Naive thymus-derived CD8-positive, alpha-beta T cell (primary cell): Measurements from ENCODE around the gene NOXA1. TPM values are rescaled to one million over a fixed set of nuclear protein-coding genes. Genes with fewer than 3 reads are reported as not detected.
A peak's percentile ranks its signal among the peaks of the same experiment; 100 is the strongest.
"Not testable (repeated sequence)": the region's sequence is repeated elsewhere in the genome, so short reads cannot be mapped to it uniquely, and the experiment has no call there.

Source experiments
- ATAC-seq, 2 donors: fragments of 150-1000 bp; cut with Tn5 transposase in 1 of 2; sonication (Bioruptor Pico), chemical (Tn5 transposase) in 1 of 2; 1 replicate in 1 of 2; 2 replicates in 1 of 2; pipeline ENCODE4 v1.10.0; 2021; ENCODE audit warnings: mild to moderate bottlenecking in 2 of 2, moderate library complexity in 2 of 2
- POLR2A ChIA-PET: fragments of 350-600 bp; sonication (Branson Sonifier 250); formaldehyde crosslinking; loops from one replicate; lab custom pipeline; 2021; ENCODE audit warnings: antibody characterized with exemption; lab: Charles Lee
- DNase-seq, 10 donors: peaks; one replicate each; pipeline versions ENCODE4 v3.0.0 to v3.0.0-alpha.2; 2020 to 2022
- H3K27ac Mint-ChIP-seq, 10 donors: one replicate each; pipeline ENCODE4 v1.8.0; 2020 to 2022; ENCODE audit warnings: mild to moderate bottlenecking in 10 of 10, mixed read lengths in 10 of 10, moderate library complexity in 4 of 10, inconsistent platforms in 1 of 10
- H3K27me3 Mint-ChIP-seq, 5 donors: one replicate each; pipeline ENCODE4 v1.8.0; 2021 to 2022; ENCODE audit warnings: mixed read lengths in 5 of 5
- H3K36me3 Mint-ChIP-seq, 3 donors: one replicate each; pipeline ENCODE4 v1.8.0; 2020 to 2022; ENCODE audit warnings: mixed read lengths in 3 of 3, mild to moderate bottlenecking in 2 of 3, inconsistent platforms in 1 of 3
- H3K4me1 Mint-ChIP-seq, 4 donors: one replicate each; pipeline ENCODE4 v1.8.0; 2021 to 2022; ENCODE audit warnings: mixed read lengths in 4 of 4
- H3K4me3 Mint-ChIP-seq, 10 donors: one replicate each; pipeline ENCODE4 v1.8.0; 2020 to 2022; ENCODE audit warnings: mild to moderate bottlenecking in 10 of 10, mixed read lengths in 10 of 10, moderate library complexity in 6 of 10, inconsistent platforms in 1 of 10
- H3K9me3 Mint-ChIP-seq, 9 donors: one replicate each; pipeline ENCODE4 v1.8.0; 2020 to 2022; ENCODE audit warnings: mixed read lengths in 9 of 9, mild to moderate bottlenecking in 3 of 9, inconsistent platforms in 1 of 9, moderate library complexity in 1 of 9
- polyA plus RNA-seq, 3 donors: library from polyadenylated mRNA; unstranded; fragments of 300-500 nt; fragmentation: Illumina TruSeq; gene quantifications; one replicate each; pipeline ENCODE4 v1.2.3, GENCODE V29; 2021
- total RNA-seq, 8 experiments: library from RNA in 2 of 8; stranded (reverse) in 2 of 8; gene quantifications; one replicate each; pipeline ENCODE4 v1.2.3 and lab custom pipeline; 2021 to 2026

The NOXA1 gene
- total and polyA plus RNA-seq, 5 experiments from 2014 or later, result 0.75 to 4.5 (median 1.1) TPM

GRCh38 chr9:137444106-137444790, 21.1 kb downstream of the NOXA1 start:
- Mint-ChIP-seq H3K9me3 (no peaks in the 10 kb centered on the region), H3K36me3 (peaks cover 0 to 8% (median 0%) of the 10 kb centered on the region in 3 donors), H3K27ac (no peak overlapping the region), H3K4me1 (peaks cover 8 to 25% (median 22%) of the 10 kb centered on the region in 4 donors), H3K27me3 (peaks cover 7 to 30% (median 10%) of the 10 kb centered on the region in 5 donors), H3K4me3 (no peak overlapping the region)
- no peak for ATAC-seq
- DNase-seq, result peak in 1 of 10 donors; percentile 56
- POLR2A ChIA-PET, result interaction anchor here (0.7 to 0.8 kb wide), 3 partner anchors 9 to 192 kb away, joined by 3 read pairs; no protein-coding TSS in a partner anchor

- ATAC-seq, result peak; percentile 64 to 69
- Mint-ChIP-seq H3K4me3 (peak overlapping the region in 3 of 10 donors; percentile 0 to 48 (median 9)), H3K27me3 (peaks cover 4 to 26% (median 10%) of the 10 kb centered on the region in 5 donors), H3K36me3 (peaks cover 0 to 18% (median 5%) of the 10 kb centered on the region in 3 donors), H3K9me3 (peaks cover 0 to 3% (median 0%) of the 10 kb centered on the region in 9 donors), H3K27ac (peak overlapping the region in 3 of 10 donors; percentile 54 to 82 (median 69)), H3K4me1 (peaks cover 10 to 36% (median 26%) of the 10 kb centered on the region in 4 donors)
- POLR2A ChIA-PET, result interaction anchor here (1.0 to 1.4 kb wide), 4 partner anchors 8 to 105 kb away, joined by 3 to 4 read pairs (median 4); partner anchors contain the start of gene PNPLA7
- DNase-seq, result peak; percentile 65 to 88 (median 77)
Measured at GRCh38 chr9:137445275-137445807, 22.1 kb downstream of the NOXA1 start.

DNA sequence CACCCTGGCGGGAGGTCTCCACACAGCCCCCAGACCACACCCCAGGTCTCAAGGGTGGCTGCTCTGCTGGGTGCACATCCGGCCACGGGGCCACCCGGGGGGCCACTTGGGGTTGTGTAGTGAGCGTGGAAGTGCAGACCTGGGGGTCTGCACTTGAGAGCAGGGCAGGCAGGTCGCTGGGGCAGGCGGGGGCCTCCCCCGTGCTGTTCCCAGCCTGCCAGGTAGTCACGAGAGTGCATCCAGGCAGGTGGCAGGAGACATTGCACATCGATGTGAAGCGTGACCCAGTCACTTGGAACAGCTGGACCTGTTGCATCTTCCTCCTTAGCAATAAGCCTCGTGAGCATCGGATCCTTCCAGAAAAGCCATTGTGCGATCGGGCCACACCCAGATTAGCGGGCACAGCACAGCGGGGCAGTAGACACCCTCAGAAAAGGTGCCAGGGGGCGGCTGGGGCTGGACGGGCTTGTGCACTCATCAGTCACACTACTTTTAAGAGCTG, 22.8 kb downstream of the NOXA1 start:
- POLR2A ChIA-PET, result interaction anchor here (1.0 to 1.4 kb wide), 4 partner anchors 8 to 104 kb away, joined by 3 to 4 read pairs (median 4); partner anchors contain the start of gene PNPLA7
- H3K9me3 Mint-ChIP-seq, result peaks cover 0 to 9% (median 0%) of the 10 kb centered on the region in 9 donors
- no peak overlapping the region for H3K27ac Mint-ChIP-seq
- H3K36me3 Mint-ChIP-seq, result peaks cover 0 to 18% (median 5%) of the 10 kb centered on the region in 3 donors
- DNase-seq (peak in 1 of 10 donors; percentile 58), ATAC-seq (no peak)
- H3K4me3 Mint-ChIP-seq, result no peak overlapping the region
- peaks cover 10 to 42% (median 28%) of the 10 kb centered on the region in 4 donors for H3K4me1 Mint-ChIP-seq
- H3K27me3 Mint-ChIP-seq, result peaks cover 4 to 26% (median 10%) of the 10 kb centered on the region in 5 donors

- Mint-ChIP-seq H3K4me1 (peaks cover 8 to 45% (median 27%) of the 10 kb centered on the region in 4 donors), H3K9me3 (peaks cover 0 to 9% (median 0%) of the 10 kb centered on the region in 9 donors), H3K36me3 (peaks cover 0 to 18% (median 5%) of the 10 kb centered on the region in 3 donors), H3K27ac (peak overlapping the region in 2 of 10 donors; percentile 44 to 55), H3K4me3 (peak overlapping the region in 1 of 10 donors; percentile 8), H3K27me3 (peaks cover 1 to 24% (median 8%) of the 10 kb centered on the region in 5 donors)
- DNase-seq, result peak in 2 of 10 donors; percentile 1 to 52
- POLR2A ChIA-PET, result interaction anchor here (0.7 to 1.2 kb wide), 2 partner anchors 10 to 24 kb away, joined by 3 read pairs; partner anchors contain the start of gene EXD3
- no peak for ATAC-seq
Measured at GRCh38 chr9:137446851-137447471, 23.8 kb downstream of the NOXA1 start.

DNA sequence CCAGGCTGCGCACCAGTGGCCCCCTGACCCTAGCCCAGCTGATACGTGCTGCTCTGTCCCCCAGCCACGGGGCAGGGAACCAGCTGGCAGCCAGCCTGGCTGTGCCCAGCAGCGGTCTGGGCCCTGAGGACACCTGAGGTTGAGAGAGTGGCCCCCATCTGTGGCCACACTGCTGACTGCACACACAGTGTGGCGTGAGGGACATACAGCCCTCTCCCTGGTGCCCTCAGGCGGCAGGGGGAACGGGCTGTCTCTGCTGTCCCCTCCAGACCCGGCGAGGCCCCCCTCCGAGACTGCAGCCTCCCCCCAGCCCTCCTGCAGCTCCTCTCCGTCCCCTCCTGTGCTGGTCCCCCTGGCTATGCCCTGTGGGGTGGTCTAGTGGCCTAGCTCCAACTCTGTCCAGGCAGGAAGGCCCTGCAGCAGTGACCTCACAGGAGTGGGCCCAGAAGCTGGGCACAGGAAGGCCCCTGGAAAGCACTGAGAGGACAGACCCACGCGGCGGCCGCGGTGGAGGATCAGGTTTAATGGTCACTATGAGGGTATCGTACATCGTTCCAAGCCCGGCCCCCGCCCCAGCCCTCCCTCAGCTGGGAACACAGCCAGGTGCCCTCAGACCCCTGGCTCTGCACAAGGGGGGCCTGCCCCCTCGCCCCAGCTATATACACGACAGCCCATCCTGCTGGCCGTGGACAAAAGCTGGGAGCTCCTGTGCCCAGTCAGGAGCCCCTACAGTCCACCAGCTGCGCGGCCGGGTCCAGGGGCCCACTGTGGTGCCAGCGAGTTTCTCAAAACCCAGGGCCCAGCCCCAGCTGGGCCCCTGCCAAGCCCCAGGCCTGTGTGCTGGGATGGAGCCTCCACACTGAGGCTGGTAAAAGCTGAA, 24.8 kb downstream of the NOXA1 start:
- Mint-ChIP-seq H3K4me1 (peaks cover 8 to 49% (median 32%) of the 10 kb centered on the region in 4 donors), H3K27me3 (peaks cover 0 to 16% (median 3%) of the 10 kb centered on the region in 5 donors), H3K4me3 (no peak overlapping the region), H3K36me3 (peaks cover 0 to 18% (median 5%) of the 10 kb centered on the region in 3 donors), H3K27ac (no peak overlapping the region), H3K9me3 (peaks cover 0 to 9% (median 0%) of the 10 kb centered on the region in 9 donors)
- POLR2A ChIA-PET, result interaction anchor here (0.7 to 1.2 kb wide), 3 partner anchors 9 to 25 kb away, joined by 3 read pairs; partner anchors contain the start of gene EXD3
- DNase-seq (peak in 1 of 10 donors; percentile 61), ATAC-seq (no peak)

DNA sequence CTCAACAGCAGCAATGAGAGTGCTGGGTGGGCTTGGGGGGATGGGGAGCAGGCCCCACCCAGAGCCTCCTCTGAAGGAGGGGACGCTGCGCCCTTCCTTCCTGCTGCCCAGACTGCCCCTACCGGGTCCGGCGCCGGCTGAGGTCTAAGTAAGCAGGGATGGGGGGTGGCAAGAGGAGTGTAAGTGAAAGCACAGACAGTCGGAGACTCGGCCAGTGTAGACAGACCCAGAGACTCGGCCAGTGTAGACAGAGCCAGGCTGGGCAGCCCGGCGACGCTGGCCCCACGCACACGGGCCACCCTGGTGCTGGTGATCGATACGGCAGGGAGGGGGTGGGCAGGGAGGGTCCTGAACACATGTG, 25.4 kb downstream of the NOXA1 start:
- Mint-ChIP-seq H3K4me3 (no peak overlapping the region), H3K27ac (peak overlapping the region in 3 of 10 donors; percentile 29 to 62 (median 36)), H3K36me3 (peaks cover 0 to 18% (median 5%) of the 10 kb centered on the region in 3 donors), H3K4me1 (peaks cover 8 to 49% (median 32%) of the 10 kb centered on the region in 4 donors), H3K9me3 (peaks cover 0 to 9% (median 0%) of the 10 kb centered on the region in 9 donors), H3K27me3 (peaks cover 0 to 10% (median under 1%) of the 10 kb centered on the region in 5 donors)
- POLR2A ChIA-PET, result interaction anchor here (0.8 to 1.5 kb wide), 3 partner anchors 12 to 25 kb away, joined by 3 read pairs; partner anchors contain the start of genes EXD3 and NOXA1
- peak in 1 of 10 donors; percentile 22 for DNase-seq
- ATAC-seq, result no peak

GRCh38 chr9:137449081-137449844, 26.1 kb downstream of the NOXA1 start:
- Mint-ChIP-seq H3K36me3 (peaks cover 0 to 20% (median 8%) of the 10 kb centered on the region in 3 donors), H3K4me3 (peak overlapping the region in 3 of 10 donors; percentile 6 to 22 (median 14)), H3K27ac (peak overlapping the region in 6 of 10 donors; percentile 27 to 99 (median 68)), H3K27me3 (peaks cover 0 to 6% (median 0%) of the 10 kb centered on the region in 5 donors), H3K9me3 (peaks cover 0 to 9% (median 0%) of the 10 kb centered on the region in 9 donors), H3K4me1 (peaks cover 8 to 49% (median 34%) of the 10 kb centered on the region in 4 donors)
- ATAC-seq, result no peak
- POLR2A ChIA-PET, result interaction anchor here (1.2 to 1.6 kb wide), 3 partner anchors 10 to 26 kb away, joined by 3 to 4 read pairs (median 3); partner anchors contain the start of genes EXD3, NOXA1 and NSMF
- DNase-seq, result peak in 1 of 10 donors; percentile 61

- DNase-seq (peak in 9 of 10 donors; percentile 35 to 85 (median 72)), ATAC-seq (peak; percentile 35 to 43)
- Mint-ChIP-seq H3K27ac (peak overlapping the region in 9 of 10 donors; percentile 76 to 99 (median 91)), H3K27me3 (no peaks in the 10 kb centered on the region), H3K4me1 (peaks cover 8 to 52% (median 32%) of the 10 kb centered on the region in 4 donors), H3K4me3 (peak overlapping the region in 6 of 10 donors; percentile 13 to 78 (median 47)), H3K9me3 (peaks cover 0 to 11% (median 0%) of the 10 kb centered on the region in 9 donors), H3K36me3 (peaks cover 0 to 20% (median 8%) of the 10 kb centered on the region in 3 donors)
- POLR2A ChIA-PET, result interaction anchor here (1.2 to 1.6 kb wide), 3 partner anchors 9 to 27 kb away, joined by 3 to 4 read pairs (median 3); partner anchors contain the start of genes EXD3, NOXA1 and NSMF
Measured at GRCh38 chr9:137449931-137450538, 26.8 kb downstream of the NOXA1 start.

DNA sequence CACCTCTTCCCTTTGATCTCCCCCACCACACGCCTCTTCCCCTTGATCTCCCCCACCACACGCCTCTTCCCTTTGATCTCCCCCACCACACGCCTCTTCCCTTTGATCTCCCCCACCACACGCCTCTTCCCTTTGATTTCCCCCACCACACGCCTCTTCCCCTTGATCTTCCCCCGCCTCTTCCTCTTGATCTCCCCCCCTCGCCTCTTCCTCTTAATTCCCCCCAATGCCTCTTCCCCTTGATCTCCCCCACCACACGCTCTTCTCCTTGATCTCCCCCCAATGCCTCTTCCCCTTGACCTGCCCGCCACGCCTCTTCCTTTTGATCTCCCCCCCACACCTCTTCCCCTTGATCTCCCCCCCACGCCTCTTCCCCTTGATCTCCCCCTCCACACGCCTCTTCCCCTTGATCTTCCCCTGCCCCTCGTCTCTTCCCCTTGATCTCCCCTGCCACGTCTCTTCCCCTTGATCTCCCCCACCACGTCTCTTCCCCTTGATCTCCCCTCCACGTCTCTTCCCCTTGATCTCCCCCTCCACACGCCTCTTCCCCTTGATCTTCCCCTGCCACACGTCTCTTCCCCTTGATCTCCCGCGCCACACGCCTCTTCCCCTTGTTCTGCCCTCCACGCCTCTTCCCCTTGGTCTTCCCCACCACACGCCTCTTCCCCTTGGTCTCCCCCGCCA, 27.5 kb downstream of the NOXA1 start:
- POLR2A ChIA-PET, result interaction anchor here (1.6 kb wide), 1 partner anchor 9 kb away, joined by 4 read pairs; the partner anchor contains the start of gene NSMF
- not testable (repeated sequence) for H3K27me3 Mint-ChIP-seq
- Mint-ChIP-seq H3K9me3 (peaks cover 0 to 11% (median 0%) of the 10 kb centered on the region in 9 donors), H3K4me1 (peaks cover 5 to 48% (median 27%) of the 10 kb centered on the region in 4 donors), H3K27ac (peak overlapping the region in 8 of 10 donors; percentile 76 to 99 (median 94)), H3K36me3 (peaks cover 0 to 20% (median 8%) of the 10 kb centered on the region in 3 donors), H3K4me3 (peak overlapping the region in 5 of 10 donors; percentile 18 to 78 (median 59))
- peak; percentile 59 to 69 for ATAC-seq
- peak; percentile 38 to 90 (median 78) for DNase-seq
